ENCODE results near the gene C1QTNF5.

The C1QTNF5 gene

GRCh38 chr11:119335655-119336543 is 4.8 kb downstream of the C1QTNF5 start:
- peak overlapping the region; percentile 90 for H3K4me3 ChIP-seq (ENCODE audit: low read depth, low read length)
- no peaks in the 10 kb centered on the region for H3K9me3 ChIP-seq (ENCODE audit: control insufficient read depth, insufficient read depth, low read depth, low read length)
- CTCF ChIA-PET: interaction anchor here (0.6 to 7.2 kb wide), 5 partner anchors 12 to 387 kb away, joined by 3 to 160 read pairs (median 34); partner anchors contain the start of genes MFRP and USP2
- POLR2A ChIA-PET: interaction anchor here (0.5 to 0.9 kb wide), 3 partner anchors 25 to 130 kb away, joined by 4 to 5 read pairs (median 4); partner anchors contain the start of gene CBL
- TF ChIP-seq ZNF529 (tag by site-specific recombination; IDR thresholded peaks at IDR 0.05; ENCODE audit: insufficient replicate concordance): no peak
- H3K27ac ChIP-seq (ENCODE audit: extremely low read depth, low read depth, low read length): no peak overlapping the region
- H3K4me1 ChIP-seq (ENCODE audit: control insufficient read depth, insufficient read depth, low read length): no peaks in the 10 kb centered on the region; the same call in 1 of the 2 replicates
- H3K36me3 ChIP-seq (ENCODE audit: control insufficient read depth in 2 of 2, insufficient read depth in 1 of 2, low read length in 2 of 2): peaks cover 0 to 19% of the 10 kb centered on the region in 2 experiments; a peak in 1 of 3 replicates

GRCh38 chr11:119335091-119335654 is 5.5 kb downstream of the C1QTNF5 start:
- TF ChIP-seq ZNF280D (tag by site-specific recombination; IDR thresholded peaks at IDR 0.05) (no peak), BCL6B (tag by site-specific recombination; IDR thresholded peaks at IDR 0.05) (no peak), SETDB1 (IDR thresholded peaks at IDR 0.05; ENCODE audit: insufficient read length, low read length) (no peak), ZNF416 (tag by site-specific recombination; IDR thresholded peaks at IDR 0.05) (no peak), ZNF791 (tag by site-specific recombination; IDR thresholded peaks at IDR 0.05) (no peak), ZNF341 (tag by site-specific recombination; IDR thresholded peaks at IDR 0.05; ENCODE audit: low read depth) (no peak), ZNF354C (tag by site-specific recombination; IDR thresholded peaks at IDR 0.05; ENCODE audit: borderline replicate concordance, low read depth) (no peak), ZNF148 (tag by site-specific recombination; IDR thresholded peaks at IDR 0.05; ENCODE audit: borderline replicate concordance) (no peak)
- peak overlapping the region; percentile 90 for H3K4me3 ChIP-seq (ENCODE audit: low read depth, low read length)
- peaks cover 0 to 19% of the 10 kb centered on the region in 2 experiments; a peak in 1 of 3 replicates for H3K36me3 ChIP-seq (ENCODE audit: control insufficient read depth in 2 of 2, insufficient read depth in 1 of 2, low read length in 2 of 2)
- ChIA-PET POLR2A (interaction anchor here (0.5 to 1.6 kb wide), 5 partner anchors 12 to 129 kb away, joined by 4 to 14 read pairs (median 5); partner anchors contain the start of gene CBL), CTCF (interaction anchor here (0.6 to 7.2 kb wide), 5 partner anchors 13 to 388 kb away, joined by 3 to 160 read pairs (median 5); partner anchors contain the start of gene USP2)
- peak overlapping the region; percentile 18; the same call in 1 of the 2 replicates for H3K27ac ChIP-seq (ENCODE audit: extremely low read depth, low read depth, low read length)
- H3K9me3 ChIP-seq (ENCODE audit: control insufficient read depth, insufficient read depth, low read depth, low read length): no peaks in the 10 kb centered on the region
- H3K4me1 ChIP-seq (ENCODE audit: control insufficient read depth, insufficient read depth, low read length): no peaks in the 10 kb centered on the region; the same call in 1 of the 2 replicates
